Stimulated activated CD8-positive, alpha-beta memory T cell treated with anti-CD3 and anti-CD28 coated beads, Interleukin-12 subunit alpha, Interleukin-12 subunit beta, amount 100 ng/mL, for 1 hour (primary cell): ENCODE results near the gene L3MBTL4.

Experiments used
- DNase-seq: peaks from one replicate; pipeline ENCODE4 v3.0.0-alpha.2; 2020; ENCODE audit warnings: low read depth

Gene L3MBTL4

DNA sequence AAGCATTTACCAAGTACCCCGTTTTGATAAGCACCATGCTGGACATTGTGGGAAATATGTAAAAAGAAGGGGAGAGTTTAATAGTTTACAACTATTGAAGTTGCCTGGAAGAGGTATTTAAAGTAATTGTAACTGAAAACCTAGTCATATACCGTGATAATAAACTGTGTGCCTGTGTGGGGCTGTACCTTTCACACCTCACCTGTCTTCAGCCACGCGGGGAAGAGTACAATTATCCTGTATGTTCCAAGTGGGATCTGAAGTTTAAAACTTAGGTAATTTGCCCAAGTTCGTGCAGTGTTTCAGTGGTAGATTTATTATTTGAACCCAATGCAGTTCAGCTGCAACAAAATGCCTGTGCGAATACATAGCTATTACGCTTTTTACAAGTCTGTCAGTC, 391.2 kb downstream of the L3MBTL4 start:
- DNase-seq: no peak

DNA sequence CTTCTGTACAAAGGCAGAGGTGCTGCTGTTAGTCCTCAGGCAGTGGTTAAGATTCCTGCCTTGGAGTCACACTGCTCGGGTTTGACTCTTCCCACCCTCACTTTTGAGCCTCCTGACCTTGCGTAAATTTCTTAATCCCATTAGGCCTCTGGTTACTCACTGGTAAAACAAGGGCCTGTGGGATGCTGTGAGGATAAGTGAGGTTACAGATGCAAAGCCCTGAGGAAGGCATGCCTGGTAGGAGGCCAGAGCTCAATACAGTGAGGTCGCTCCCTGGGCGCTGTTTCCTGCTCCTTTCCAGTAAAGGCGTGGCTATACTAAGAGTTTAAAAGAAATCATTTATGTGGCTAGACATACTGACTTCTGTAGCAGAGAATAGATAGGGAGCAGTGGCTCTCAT, 391.9 kb downstream of the L3MBTL4 start:
- no peak for DNase-seq

DNA sequence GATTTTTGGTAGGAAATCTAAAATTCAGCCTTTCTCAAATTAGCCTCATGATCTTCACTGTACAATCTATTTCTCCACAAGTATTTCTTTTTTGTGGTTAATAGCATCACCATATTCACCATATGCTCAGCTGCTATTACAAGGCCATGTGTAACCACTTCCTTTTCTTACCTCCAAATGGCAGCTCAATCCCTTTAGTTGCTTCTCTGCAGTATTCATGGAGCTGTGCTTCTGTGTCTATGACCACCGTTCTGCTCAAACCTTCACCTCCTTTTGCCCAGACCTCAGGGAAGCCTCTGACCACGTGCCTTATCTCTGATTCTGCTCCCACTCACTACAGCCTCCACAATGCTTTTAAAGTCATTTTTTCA, 392.7 kb downstream of the L3MBTL4 start:
- DNase-seq: no peak

DNA sequence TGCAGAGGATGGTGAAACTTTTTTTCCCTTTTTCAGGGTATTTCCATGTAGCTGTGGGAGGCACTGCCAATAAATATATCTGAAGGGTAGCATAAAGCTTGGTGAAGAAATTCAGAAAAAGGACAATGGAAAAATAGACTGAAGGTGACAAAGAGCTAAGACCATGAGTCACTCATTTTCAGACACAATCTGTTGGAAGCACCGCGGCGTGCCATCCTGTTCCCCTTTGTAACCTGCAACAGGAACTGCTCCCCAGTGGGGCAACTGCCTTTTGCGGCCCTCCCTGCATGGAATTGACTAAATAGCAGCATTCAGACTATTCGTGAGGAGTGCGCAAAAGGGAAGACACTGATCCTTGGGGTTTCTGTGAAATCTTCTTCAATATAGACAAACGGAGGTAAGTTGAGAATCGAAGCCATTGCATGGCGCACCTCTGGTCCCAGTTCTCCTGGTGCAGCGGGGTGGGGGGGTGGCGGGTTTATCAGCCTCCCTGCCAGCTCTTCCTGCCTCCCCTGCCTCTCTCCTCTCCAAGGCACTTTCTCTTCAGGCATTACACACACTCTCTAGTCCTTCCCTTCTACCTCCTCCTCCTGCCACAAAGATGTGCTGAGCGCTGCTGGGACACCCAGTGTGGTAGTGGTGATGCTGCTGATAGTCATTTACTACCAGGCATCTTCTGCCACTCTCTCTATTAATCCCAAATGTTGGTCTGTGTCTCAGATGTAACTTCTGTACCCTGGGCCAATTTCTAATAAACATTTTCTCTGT, 393.2 kb downstream of the L3MBTL4 start:
- DNase-seq: no peak

DNA sequence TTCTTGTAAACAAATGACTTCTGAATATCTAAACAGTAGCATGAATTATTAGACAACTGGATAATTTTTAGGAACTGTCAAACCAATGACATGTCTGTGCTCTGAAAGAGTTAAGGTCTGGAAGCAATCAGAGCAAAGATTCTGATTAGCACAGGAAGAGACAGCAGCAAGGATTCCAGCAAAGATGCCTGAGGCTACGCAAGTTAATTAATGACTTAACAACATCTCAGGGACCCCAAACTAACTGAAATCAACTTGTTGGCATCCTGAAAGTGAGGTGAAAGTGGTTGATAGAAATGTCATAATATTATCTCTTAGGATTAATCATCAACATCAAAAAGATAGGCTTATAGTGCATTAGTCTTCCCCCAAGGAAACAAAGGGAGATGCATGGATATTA, 396.0 kb downstream of the L3MBTL4 start:
- DNase-seq: no peak

DNA sequence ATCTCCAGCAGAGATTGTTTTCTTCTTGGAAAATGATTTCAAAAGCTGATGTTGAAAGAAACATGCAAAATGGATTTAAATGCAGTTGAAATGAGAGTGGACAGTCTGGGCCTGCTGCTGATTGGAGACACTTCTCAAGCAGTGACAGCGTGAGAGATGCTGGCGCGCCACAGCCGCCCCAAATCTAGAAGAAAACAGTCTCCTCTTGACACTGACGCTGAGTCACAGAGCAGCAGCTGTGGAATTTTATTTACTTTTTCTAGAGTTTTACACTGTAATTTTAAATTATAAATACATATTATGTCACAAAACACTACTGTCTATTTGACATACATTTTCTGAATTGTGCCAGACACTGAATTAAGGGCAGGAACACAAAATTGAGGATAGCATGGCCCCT, 397.5 kb downstream of the L3MBTL4 start:
- DNase-seq: no peak

DNA sequence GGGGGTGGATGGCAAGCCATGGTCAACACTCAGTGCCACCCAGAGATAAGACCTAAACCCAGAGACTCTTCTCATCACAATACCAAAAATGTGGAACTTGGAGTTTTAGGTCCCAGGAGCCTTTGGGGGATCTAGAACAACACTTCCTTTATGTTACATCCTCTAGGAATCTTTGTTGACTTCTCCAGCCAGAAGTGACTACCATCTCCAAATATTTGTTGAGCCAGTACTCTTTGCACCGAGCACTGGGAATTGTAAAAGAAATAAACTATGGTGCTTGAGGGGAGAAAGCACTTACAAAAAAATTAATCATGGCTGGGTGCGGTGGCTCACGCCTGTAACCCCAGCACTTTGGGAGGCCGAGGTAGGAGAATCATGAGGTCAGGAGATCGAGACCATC, 399.3 kb downstream of the L3MBTL4 start:
- DNase-seq: no peak

DNA sequence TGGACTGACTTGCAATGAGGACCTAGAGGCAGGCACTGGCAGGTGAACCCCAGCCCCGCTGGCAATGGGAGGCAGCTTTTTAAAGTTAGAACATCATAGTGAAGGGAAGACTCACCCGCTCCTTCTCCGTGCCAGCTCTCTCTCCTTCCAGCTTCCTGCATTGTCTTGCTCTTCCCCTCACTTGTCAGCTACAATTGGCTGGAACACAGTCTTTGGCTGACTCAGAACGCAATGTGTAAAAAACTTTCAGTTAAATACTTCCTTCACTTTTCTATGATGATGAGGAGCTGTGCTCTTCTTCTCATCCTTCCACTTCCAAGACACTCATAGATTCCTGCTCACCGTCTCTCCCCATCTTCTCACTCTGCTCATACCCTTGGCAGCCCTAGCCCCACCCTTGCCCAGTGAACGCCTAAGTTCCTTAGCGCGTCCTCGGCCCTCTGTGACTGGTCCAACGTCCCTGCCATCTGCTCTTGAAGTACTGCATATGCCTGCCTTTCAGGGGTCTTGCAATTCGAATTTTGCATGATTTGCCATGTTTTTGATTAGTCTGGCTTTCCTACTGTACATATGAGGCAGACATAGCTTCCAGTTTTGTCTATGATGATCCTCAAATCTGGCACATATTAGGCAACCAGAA, 401.4 kb downstream of the L3MBTL4 start:
- no peak for DNase-seq

DNA sequence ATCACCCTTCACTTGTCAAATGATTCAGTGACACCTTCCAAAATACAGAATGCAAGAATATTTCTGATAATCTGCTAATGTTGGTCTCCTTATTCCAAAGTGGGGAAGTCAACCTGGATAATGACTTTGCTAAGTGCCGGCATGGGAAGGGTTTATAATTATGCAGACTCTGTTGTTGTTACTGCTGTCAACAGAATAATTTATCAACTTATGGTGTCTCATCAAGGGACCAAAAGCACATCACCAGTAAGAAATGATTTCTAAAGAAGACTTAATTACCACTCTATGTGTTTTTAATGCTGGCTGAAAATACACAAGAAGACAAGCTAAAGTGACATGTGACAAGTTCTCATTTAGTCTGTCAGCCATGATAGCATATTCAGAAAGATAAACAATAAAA, 403.8 kb downstream of the L3MBTL4 start:
- no peak for DNase-seq

DNA sequence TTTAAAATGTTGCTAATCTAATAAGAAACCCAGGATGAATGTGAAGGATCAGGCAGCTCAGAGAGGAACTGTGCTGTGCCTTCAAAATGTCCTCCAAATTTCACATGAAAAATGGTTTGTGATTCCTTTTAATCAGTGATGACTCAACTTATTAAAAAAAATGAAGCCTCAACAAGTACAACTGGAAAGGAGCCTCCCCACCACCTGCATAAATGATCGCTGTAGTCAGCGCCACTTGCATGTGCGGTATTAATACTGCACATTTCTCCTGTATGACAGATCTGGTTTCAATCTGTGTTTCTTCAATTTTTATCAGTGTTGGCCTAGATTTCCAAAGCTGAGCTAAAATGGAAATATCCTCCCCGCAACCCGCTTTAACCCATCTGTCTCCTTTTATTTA, 404.4 kb downstream of the L3MBTL4 start:
- DNase-seq: no peak

DNA sequence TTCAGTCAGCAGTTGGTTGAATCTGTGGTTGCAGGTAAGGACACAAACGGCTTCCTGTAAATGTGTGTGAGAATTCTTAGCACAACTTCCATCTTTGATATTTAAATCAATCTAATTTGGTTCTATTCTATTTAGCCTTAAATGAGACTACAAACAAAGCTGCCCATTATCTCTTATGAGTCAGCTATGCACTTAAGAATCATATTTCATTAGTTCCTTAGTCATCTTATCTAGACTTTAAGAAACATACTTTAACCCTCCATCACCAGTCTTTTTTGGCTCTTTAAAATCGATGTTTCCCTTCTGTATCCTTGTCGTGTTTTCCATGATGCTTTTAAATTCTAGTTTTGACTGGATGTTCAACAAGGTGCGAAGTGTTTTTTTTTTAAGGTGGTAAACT, 405.0 kb downstream of the L3MBTL4 start:
- DNase-seq: no peak

DNA sequence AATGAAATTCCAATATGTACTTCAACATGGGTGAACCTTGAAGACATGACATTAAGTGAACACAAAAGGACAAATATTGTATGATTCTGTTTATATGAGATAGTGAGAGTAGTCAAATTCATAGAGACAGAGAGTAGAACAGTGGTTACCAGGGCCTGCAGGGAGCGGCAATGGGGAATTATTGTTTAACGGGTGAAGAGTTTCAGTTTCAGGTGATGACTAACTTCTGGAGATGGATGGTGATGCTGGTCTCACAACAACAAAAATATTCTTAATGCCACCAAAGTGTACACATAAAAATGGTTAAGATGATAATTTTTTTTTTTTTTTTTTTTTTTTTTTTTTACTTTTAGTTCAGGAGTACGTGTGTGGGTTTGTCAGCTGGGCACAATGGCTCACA, 410.0 kb downstream of the L3MBTL4 start:
- DNase-seq: no peak

DNA sequence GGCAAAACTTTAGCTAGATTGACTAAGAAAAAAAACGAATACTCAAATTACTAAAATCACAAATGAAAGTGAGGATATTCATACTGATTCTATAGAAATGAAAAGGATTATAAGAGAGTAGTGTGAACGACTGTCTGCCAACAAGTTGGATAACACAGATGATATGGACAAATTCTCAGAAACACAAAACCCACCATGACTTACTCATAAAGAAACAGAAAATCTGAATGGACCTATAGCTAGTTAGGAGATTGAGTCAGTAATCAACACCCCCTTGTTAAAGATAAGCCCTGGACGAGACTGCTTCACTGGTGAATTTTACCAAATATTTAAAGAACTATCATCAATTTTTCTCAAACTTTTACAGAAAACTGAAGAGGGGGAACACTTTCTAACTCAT, 410.6 kb downstream of the L3MBTL4 start:
- no peak for DNase-seq

DNA sequence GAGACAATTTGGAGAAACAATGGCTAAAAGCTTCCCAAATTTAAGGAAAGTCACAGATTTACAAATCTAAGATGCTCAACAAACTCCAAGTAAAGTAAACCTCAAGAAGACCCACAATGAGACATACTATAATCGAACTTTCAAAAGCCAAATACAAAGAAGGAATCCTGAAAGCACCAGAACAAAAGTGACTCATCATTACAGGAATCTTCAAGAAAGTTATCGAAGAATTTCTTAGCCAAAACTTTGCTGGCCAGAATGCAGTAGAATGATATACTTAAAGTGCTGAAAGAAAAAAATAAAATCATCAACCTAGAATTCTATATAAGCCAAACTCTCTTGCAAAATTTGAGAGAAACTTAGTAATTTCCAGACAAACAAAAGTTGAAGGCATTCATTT, 412.8 kb downstream of the L3MBTL4 start:
- no peak for DNase-seq

DNA sequence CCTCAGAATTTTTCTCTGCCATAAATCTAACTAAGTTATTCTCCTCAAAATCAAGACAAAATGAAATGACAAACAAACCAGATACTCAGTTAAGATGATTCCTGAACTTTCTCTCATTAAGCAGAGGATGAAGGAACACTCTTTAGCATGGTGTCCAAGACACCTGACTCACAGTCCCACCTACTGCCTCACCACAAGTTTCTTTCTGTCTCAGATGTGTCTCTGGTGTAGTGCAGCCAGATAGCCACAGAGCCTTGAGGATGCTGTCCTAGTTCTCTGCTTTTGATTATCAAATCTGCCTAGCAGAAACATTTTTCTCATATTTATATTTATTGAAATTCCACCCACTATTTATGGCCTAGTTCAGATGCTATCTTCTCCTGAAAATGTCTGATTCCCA, 415.8 kb downstream of the L3MBTL4 start:
- no peak for DNase-seq

DNA sequence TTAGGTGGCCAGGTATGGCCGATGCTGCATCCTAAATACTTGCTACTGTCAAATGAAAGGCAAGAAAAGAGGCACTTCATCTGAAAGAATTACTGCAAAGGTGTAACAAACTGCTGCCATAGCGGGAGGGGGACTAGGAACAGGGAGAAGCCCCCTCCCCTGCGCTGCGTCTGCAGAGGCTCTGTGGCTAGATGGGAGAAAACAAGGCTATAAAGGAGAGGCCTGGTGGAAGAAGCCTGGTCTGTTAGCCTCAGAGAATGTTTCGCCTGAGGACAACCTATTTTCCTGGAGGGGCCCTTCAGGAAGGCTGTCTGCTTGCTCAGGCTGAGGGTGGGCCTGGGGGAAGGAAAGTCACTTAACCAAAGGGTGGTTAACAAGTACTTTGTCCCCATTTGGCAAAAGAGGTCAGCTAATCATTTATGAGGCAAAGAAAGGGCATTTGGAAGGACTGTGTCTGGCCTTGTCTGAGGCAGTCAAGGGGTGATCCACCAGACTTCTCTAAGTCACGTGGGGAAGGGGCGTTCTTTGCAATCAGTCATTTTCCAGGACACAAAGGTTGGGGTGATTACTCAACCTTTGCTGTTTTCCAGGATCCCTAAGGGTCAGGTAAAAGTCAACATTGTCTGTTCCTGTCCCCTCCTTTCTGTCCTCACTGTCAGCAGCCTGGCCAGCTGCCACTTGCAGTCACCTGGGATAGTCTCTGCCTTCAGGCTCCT, 416.4 kb downstream of the L3MBTL4 start:
- DNase-seq: no peak

DNA sequence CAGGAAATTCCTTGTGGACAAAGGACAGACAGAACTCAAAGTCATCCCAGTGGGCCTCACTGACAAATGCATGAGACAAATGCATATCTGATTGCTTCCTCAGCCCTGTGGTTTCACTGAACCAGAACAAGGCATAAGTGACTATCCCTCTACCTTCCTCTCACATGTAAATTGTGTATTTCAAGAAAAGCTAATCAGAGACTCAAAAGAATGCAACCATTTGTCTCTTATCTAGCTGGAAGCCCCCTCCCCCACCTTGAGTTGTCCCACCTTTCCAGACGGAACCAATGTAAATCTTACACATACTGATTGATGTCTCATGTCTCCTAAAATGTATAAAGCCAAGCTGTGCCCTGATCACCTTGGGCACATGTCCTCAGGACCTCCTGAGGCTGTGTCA, 417.4 kb downstream of the L3MBTL4 start:
- no peak for DNase-seq

DNA sequence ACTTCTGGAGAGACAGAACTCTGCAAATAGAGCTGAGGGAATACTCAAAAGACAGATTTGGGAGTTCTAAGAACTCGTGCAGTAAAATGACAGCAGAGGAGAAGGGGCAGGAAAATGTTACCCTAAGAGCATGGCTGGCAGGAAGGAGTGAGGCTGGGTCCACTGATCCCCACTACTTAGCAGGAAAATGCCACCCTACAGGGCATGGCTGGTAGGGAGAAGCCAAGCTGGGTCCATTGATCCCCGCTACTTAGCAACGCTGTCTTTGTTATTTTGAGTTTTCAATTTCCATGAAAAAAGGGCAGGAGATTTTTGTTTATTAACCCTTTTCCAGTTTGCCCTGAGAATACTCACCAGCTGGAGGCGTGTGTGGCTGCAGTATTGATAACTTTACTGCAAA, 419.1 kb downstream of the L3MBTL4 start:
- DNase-seq: no peak

DNA sequence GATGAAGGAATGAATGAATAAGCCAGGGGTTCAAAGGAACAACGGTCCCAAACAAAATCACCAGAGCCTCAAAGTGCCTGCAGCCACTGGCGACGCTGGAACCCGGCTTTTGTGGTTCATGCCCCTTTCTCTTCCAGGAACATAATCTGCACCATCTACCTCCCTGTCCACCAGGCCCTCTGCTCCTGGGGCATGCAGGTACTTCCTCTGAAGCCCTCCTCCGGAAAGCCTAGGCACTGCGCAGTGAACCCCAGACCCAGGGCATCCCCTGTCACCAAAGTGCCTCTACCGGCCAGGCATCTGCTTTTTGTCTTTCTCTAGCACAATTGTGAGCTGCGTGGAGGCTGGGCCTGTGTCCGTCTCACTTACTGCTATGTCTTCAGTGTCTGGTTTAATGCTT, 420.8 kb downstream of the L3MBTL4 start:
- DNase-seq: no peak

DNA sequence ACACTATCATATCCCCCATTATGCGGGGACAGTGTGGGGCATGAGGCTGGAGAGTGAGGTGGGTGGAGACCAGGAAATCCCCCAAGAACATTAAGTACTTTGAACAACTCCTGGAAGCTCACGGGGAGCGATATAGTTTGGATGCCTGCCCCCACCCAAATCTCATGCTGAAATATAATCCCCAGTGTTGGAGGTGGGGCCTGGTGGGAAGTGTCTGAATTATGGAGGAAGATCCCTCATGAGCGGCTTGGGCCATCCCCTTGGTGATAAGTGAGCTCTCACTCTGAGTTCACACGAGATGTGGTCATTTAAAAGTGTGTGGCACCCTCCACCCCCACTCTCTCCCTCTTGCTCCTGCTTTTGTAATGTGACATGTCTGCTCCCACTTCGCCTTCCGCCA, 422.3 kb downstream of the L3MBTL4 start:
- no peak for DNase-seq

DNA sequence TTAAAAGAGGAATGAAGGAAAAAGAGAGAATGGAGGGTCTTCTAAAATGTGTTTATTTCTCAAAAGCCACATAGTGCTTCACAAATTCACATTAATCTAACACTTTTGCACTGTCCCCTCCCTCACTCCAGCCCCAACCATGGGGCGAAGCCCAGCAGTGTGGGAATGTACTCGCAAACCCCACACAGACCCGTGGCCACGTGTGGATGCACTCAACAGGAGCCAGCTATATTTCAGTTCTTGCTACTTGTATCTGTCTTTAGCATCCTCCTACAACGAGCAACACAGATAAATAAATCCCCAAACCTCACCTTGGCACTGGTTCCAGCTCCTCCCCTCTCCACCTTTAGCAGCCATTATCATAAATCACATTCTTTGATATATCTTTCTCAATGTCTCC, 427.5 kb downstream of the L3MBTL4 start:
- no peak for DNase-seq

DNA sequence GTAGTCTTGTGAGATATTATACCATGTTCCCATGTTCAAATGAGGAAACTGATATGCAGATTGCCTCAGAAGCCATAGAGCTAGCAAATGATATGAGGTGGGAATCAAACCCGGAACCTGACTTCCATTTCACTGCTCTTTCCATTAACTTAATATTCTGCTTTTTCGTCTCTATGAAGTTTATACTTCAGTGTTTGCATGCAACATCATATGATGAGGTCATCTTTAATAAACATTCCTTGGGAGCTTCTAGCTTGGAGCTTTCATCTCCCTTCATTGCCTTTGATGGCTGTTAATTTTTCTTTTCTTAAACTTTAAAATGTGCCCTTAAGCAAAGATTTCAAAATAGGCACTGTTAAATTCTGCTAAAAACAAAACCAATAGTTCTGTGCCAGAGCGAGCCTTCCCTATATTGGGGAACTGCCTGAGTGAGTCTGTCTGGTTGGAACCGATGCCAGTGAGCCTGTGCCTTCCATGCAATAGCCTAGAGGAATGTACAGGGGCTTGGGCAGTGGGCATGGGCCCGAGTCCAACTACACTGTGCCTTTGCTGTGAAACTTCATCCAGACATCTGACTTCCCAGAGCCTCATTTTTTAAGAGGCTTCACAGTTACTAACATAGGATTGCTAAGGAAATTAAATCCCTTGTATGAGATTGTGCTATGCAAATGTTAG, 428.3 kb downstream of the L3MBTL4 start:
- no peak for DNase-seq

DNA sequence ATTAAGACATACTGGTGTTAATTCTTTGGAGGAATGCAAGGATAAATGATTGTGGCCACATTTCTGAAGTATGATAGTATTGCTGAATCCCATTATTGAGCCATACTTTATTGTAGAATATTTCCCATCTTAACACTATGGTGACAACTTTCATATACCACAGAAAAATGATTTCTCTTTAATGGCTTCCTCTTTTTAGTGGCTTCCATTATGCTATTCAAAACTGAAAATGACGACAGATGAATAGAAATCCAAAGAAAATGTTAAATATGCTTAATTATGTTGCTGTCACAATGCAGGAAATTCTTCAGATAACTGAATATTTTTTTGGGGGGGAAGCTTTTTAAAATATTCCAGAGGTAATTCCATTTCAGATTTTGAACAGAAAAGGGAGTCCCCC, 430.5 kb downstream of the L3MBTL4 start:
- no peak for DNase-seq
